ENCODE results near the gene RAB20. TPM values are rescaled to one million over a fixed set of nuclear protein-coding genes. Genes with fewer than 3 reads are reported as not detected.

The RAB20 gene
- total and polyA plus RNA-seq, 2 of the 8 experiments (the other 6 are each of a cell fraction or from before 2014, with no cell fraction given), result 14.8 to 27.9 TPM

GRCh38 chr13:110523838-110524540, 37.5 kb downstream of the RAB20 start:
- Histone ChIP-seq H3K23me2 (ENCODE audit: low read depth, low read length) (no peaks in the 10 kb centered on the region; the same call in 1 of the 2 replicates), H2BK5ac (ENCODE audit: low read depth, low read length) (no peak overlapping the region), H3K27me3 (replicated peaks in 1 of 4; ENCODE audit: control insufficient read depth in 3 of 4, extremely low read depth in 1 of 4, insufficient read depth in 3 of 4, low read length in 3 of 4) (no peaks in the 10 kb centered on the region), H3K4me3 (ENCODE audit: extremely low read depth in 1 of 4, insufficient read depth in 2 of 4, low read depth in 3 of 4, low read length in 4 of 4) (no peak overlapping the region), H3K4me2 (ENCODE audit: insufficient read depth in 1 of 2, low read depth in 2 of 2, low read length in 2 of 2) (no peak overlapping the region), H2BK120ac (replicated peaks; ENCODE audit: low read depth, low read length) (no peak overlapping the region), H3K79me1 (ENCODE audit: low read depth, low read length) (peaks cover 6% of the 10 kb centered on the region; the same call in 1 of the 2 replicates), H2BK12ac (ENCODE audit: low read depth, low read length) (no peak overlapping the region), H3K18ac (ENCODE audit: extremely low read depth, low read length) (no peak overlapping the region), H2AK5ac (ENCODE audit: low read depth, low read length) (0 out of 2 replicates have a peak overlapping the region, but pooled peaks have one; percentile 3), H4K8ac (ENCODE audit: extremely low read depth, insufficient read depth, low read length) (no peak overlapping the region; the same call in none of the 2 replicates), H3K36me3 (ENCODE audit: control insufficient read depth in 2 of 4, insufficient read depth in 4 of 4, low read length in 3 of 4) (no peaks in the 10 kb centered on the region), H3K14ac (ENCODE audit: insufficient read length) (no peak overlapping the region), H3K9ac (replicated peaks in 1 of 4; ENCODE audit: extremely low read depth in 1 of 4, low read depth in 3 of 4, low read length in 3 of 4) (no peak overlapping the region), H3K23ac (ENCODE audit: insufficient read length) (no peak overlapping the region), H3K4me1 (replicated peaks in 1 of 4; ENCODE audit: control insufficient read depth in 3 of 4, insufficient read depth in 4 of 4, low read length in 3 of 4) (peaks cover 2 to 16% (median 6%) of the 10 kb centered on the region in 4 experiments; a peak in 4 of 7 replicates), H2AFZ (ENCODE audit: low read length) (no peak overlapping the region), H4K5ac (ENCODE audit: insufficient read length, low read depth, low read length) (no peak overlapping the region), H3K56ac (replicated peaks; ENCODE audit: insufficient read length, low read depth, low read length) (no peak overlapping the region), H4K20me1 (replicated peaks in 1 of 2; ENCODE audit: control insufficient read depth in 1 of 2, insufficient read depth in 2 of 2, low read length in 2 of 2) (peaks cover 1 to 2% of the 10 kb centered on the region in 2 experiments), H3K4ac (replicated peaks; ENCODE audit: insufficient read length, low read depth, low read length) (no peak overlapping the region), H4K91ac (replicated peaks; ENCODE audit: insufficient read length, low read length) (no peak overlapping the region), H2BK15ac (ENCODE audit: low read length) (no peak overlapping the region), H3K79me2 (ENCODE audit: control insufficient read depth in 1 of 2, insufficient read depth in 2 of 2, low read length in 2 of 2) (peaks cover 0 to 8% of the 10 kb centered on the region in 2 experiments; a peak in 1 of 4 replicates), H3K27ac (ENCODE audit: low read depth, low read length) (no peak overlapping the region), H2BK20ac (ENCODE audit: low read length) (no peak overlapping the region), H3K9me3 (ENCODE audit: insufficient read depth in 2 of 2, low read depth in 1 of 2, low read length in 1 of 2) (no peaks in the 10 kb centered on the region)
- 90% methylated on average over 17 of the region's 17 CpGs; no CpG with 5 or more reads in 1 of the 2 experiments for WGBS, 2 experiments (ENCODE audit: extremely low coverage in 1 of 2, insufficient coverage in 1 of 2, insufficient read length in 1 of 2, insufficient replicate concordance in 2 of 2, low coverage in 1 of 2, low lambda C conversion rate in 2 of 2, missing lambda C conversion rate in 1 of 2)
- POLR2A ChIA-PET (ENCODE audit: partially characterized antibody), result interaction anchor here (1.2 kb wide), 1 partner anchor 39 kb away, joined by 3 read pairs; no protein-coding TSS in a partner anchor
- FAIRE-seq (no peak), DNase-seq (ENCODE audit: low read depth in 1 of 2, low spot score in 2 of 2) (no peak)
- CTCF ChIA-PET (ENCODE audit: partially characterized antibody), result interaction anchor here (0.8 to 2.1 kb wide), 5 partner anchors 20 to 158 kb away, joined by 3 to 10 read pairs (median 3); no protein-coding TSS in a partner anchor
- no peak for TF ChIP-seq NRF1 (IDR thresholded peaks at IDR 0.05; ENCODE audit: low read depth, low read length)
- no peak for TF ChIP-seq CTCF (IDR thresholded peaks at IDR 0.05; ENCODE audit: control extremely low read depth in 1 of 3, insufficient read depth in 1 of 3, low read depth in 1 of 3, low read length in 3 of 3)
- no peak for TF ChIP-seq SIRT6 (IDR thresholded peaks at IDR 0.05; ENCODE audit: low read length)
- TF ChIP-seq SP2 (IDR thresholded peaks at IDR 0.05; ENCODE audit: low read length), result no peak
- TF ChIP-seq TAF1 (IDR thresholded peaks at IDR 0.05; ENCODE audit: low read depth, low read length), result no peak
- TF ChIP-seq KDM5A (IDR thresholded peaks at IDR 0.05; ENCODE audit: low read length), result no peak
- no peak for TF ChIP-seq TAF7 (optimal IDR thresholded peaks at IDR 0.05; ENCODE audit: borderline replicate concordance, low read depth, low read length)
- TF ChIP-seq GTF2F1 (IDR thresholded peaks at IDR 0.05; ENCODE audit: borderline replicate concordance, low read depth, low read length), result no peak
- TF ChIP-seq RNF2 (IDR thresholded peaks at IDR 0.05; ENCODE audit: borderline replicate concordance, low read depth, low read length, missing control alignments, poor library complexity, severe bottlenecking), result no peak
- no peak for TF ChIP-seq MAFK (IDR thresholded peaks at IDR 0.05; ENCODE audit: low read depth, low read length)
